ENCODE results near the gene NVL. TPM values are rescaled to one million over a fixed set of nuclear protein-coding genes. Genes with fewer than 3 reads are reported as not detected.
A peak's percentile ranks its signal among the peaks of the same experiment; 100 is the strongest.

NVL gene
- total RNA-seq, 1 experiment from 2014 or later: 81.5 TPM

- Mint-ChIP-seq H3K4me3 (ENCODE audit: unreplicated experiment) (peak overlapping the region; percentile 85), H3K27me3 (ENCODE audit: insufficient read depth, unreplicated experiment) (no peaks in the 10 kb centered on the region), H3K27ac (ENCODE audit: low read depth, unreplicated experiment) (peak overlapping the region; percentile 91), H3K4me1 (ENCODE audit: insufficient read depth, unreplicated experiment) (peaks cover 30% of the 10 kb centered on the region), H3K9me3 (ENCODE audit: unreplicated experiment) (no peaks in the 10 kb centered on the region), H3K36me3 (ENCODE audit: insufficient read depth, unreplicated experiment) (peaks cover 28% of the 10 kb centered on the region)
- no TSS peak for BruUV-seq (replicated peaks)
- no peak for TF ChIP-seq CTCF (IDR thresholded peaks at IDR 0.05; ENCODE audit: unreplicated experiment)
- ChIA-PET CTCF (interaction anchor here (0.5 to 1.3 kb wide), 5 partner anchors 12 to 272 kb away, joined by 3 to 4 read pairs (median 4); no protein-coding TSS in a partner anchor), POLR2A (interaction anchor here (0.6 to 4.6 kb wide), 13 partner anchors 8 to 1393 kb away, joined by 3 to 61 read pairs (median 4); partner anchors contain the start of gene NVL)
- DNase-seq (ENCODE audit: unreplicated experiment): no peak
- intact Hi-C loops (cut with micrococcal nuclease): loop anchor here (10.0 kb wide), 1 partner anchor 120 kb away; no protein-coding TSS in a partner anchor
Measured at GRCh38 chr1:224185208-224185607, 144.8 kb downstream of the NVL start.

- CTCF ChIA-PET: interaction anchor here (0.7 to 1.5 kb wide), 6 partner anchors 9 to 273 kb away, joined by 3 to 4 read pairs (median 3); no protein-coding TSS in a partner anchor
- intact Hi-C loops (cut with micrococcal nuclease): loop anchor here (1.0 to 10.0 kb wide), 4 partner anchors 39 to 150 kb away; no protein-coding TSS in a partner anchor
Measured at GRCh38 chr1:224183591-224184312, 146.2 kb downstream of the NVL start.

GRCh38 chr1:224182866-224183590 is 146.9 kb downstream of the NVL start, which contains the start of gene DEGS1:
TSS of gene DEGS1 (plus strand) at chr1:224183240. CDS start at chr1:224183337, 97 bp downstream.
- ChIA-PET CTCF (interaction anchor here (0.7 to 2.1 kb wide), 9 partner anchors 8 to 277 kb away, joined by 3 to 10 read pairs (median 4); no protein-coding TSS in a partner anchor), POLR2A (interaction anchor here (0.6 to 4.6 kb wide), 46 partner anchors 8 to 1340 kb away, joined by 3 to 61 read pairs (median 4); partner anchors contain the start of genes DNAH14, FBXO28 and NVL)
- intact Hi-C loops (cut with micrococcal nuclease): loop anchor here (1.0 to 10.0 kb wide), 4 partner anchors 39 to 150 kb away; no protein-coding TSS in a partner anchor
- DNase-seq (ENCODE audit: unreplicated experiment): peak; percentile 94
- H3K4me3 Mint-ChIP-seq (ENCODE audit: unreplicated experiment): peak within 1 kb of the TSS; percentile 85
- no peaks in the 10 kb centered on the region for H3K27me3 Mint-ChIP-seq (ENCODE audit: insufficient read depth, unreplicated experiment)
- peaks cover 30% of the 10 kb centered on the region for H3K4me1 Mint-ChIP-seq (ENCODE audit: insufficient read depth, unreplicated experiment)
- no peak for TF ChIP-seq CTCF (IDR thresholded peaks at IDR 0.05; ENCODE audit: unreplicated experiment)
- BruUV-seq (replicated peaks): no TSS peak
- H3K36me3 Mint-ChIP-seq (ENCODE audit: insufficient read depth, unreplicated experiment): peaks cover 20% of the 10 kb centered on the region
- H3K9me3 Mint-ChIP-seq (ENCODE audit: unreplicated experiment): no peaks in the 10 kb centered on the region
- peak within 1 kb of the TSS; percentile 91 for H3K27ac Mint-ChIP-seq (ENCODE audit: low read depth, unreplicated experiment)

More at GRCh38 chr1:224183591-224184312, 146.2 kb downstream of the NVL start:
- TF ChIP-seq CTCF (IDR thresholded peaks at IDR 0.05; ENCODE audit: unreplicated experiment): no peak
- Mint-ChIP-seq H3K27me3 (ENCODE audit: insufficient read depth, unreplicated experiment) (no peaks in the 10 kb centered on the region), H3K27ac (ENCODE audit: low read depth, unreplicated experiment) (peak overlapping the region; percentile 91), H3K4me1 (ENCODE audit: insufficient read depth, unreplicated experiment) (peaks cover 30% of the 10 kb centered on the region), H3K4me3 (ENCODE audit: unreplicated experiment) (peak overlapping the region; percentile 85), H3K9me3 (ENCODE audit: unreplicated experiment) (no peaks in the 10 kb centered on the region), H3K36me3 (ENCODE audit: insufficient read depth, unreplicated experiment) (peaks cover 20% of the 10 kb centered on the region)
- POLR2A ChIA-PET: interaction anchor here (0.6 to 4.6 kb wide), 28 partner anchors 9 to 1339 kb away, joined by 3 to 61 read pairs (median 6); partner anchors contain the start of genes DNAH14, FBXO28 and NVL
- DNase-seq (ENCODE audit: unreplicated experiment): peak; percentile 80
- BruUV-seq (replicated peaks): no TSS peak
